ENCODE results near the gene CCNYL1.

The CCNYL1 gene

DNA sequence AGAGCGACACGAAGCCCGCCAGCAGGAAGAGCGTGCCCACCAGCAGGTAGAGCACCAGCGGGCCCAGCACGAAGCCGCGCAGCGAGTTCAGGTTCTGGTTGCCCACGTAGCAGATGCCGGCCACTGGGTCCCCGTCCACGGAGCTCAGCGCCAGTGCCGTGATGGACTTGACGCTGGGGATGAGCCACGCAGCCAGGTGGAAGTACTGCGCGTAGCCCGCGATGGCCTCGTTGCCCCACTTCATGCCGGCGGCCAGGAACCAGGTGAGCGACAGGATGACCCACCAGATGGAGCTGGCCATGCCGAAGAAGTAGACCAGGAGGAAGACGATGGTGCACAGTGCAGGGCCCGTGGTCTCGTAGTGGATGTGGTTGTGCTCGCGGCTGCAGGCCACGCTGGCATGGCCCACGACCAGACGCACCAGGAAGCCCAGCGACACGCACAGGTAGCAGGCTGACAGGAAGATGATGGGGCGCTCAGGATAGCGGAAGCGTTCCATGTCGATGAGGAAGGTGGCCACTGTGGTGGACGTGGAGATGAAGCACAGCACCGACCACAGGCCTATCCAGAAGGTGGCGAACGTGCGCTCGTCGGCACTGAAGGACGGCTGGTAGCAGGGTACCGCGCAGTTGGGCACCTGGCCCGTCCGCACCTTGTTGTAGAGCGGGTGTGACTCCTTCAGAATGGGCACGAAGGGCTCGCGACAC is 56.2 kb downstream of the CCNYL1 start:
- peak; percentile 33 for DNase-seq

DNA sequence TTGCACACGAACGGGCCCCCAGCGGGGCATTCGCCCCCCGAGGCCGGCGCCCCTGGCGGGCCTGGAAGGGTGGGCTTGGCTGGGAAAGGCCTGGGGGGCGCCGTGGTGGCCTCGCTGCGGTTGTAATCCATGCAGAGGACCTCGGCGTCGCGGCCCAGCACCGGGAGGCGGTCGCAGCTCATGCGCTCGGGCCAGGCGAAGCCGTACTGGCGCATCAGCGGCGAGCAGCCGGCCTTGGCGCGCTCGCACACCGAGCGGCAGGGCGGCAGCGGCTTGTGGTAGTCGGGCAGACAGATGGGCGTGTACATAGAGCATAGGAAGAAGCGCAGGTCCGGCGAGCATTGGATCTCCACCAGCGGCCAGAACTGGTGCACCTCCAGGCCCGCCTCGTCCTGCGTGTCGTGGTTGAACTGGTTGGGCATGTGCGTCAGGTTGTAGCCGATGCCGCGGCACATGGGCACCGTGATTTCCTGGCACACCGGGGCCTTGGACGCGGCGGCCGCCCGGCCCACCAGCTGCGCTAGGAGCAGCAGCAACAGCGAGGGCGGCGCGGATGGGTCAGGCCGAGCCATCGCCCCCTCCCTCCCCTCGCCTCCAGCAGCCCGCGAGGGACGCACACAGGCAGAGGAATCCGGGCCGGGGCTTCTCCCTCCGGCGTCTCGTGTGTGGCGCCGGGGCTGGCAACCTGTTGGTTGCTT is 56.9 kb downstream of the CCNYL1 start:
- peak; percentile 39 for DNase-seq

DNA sequence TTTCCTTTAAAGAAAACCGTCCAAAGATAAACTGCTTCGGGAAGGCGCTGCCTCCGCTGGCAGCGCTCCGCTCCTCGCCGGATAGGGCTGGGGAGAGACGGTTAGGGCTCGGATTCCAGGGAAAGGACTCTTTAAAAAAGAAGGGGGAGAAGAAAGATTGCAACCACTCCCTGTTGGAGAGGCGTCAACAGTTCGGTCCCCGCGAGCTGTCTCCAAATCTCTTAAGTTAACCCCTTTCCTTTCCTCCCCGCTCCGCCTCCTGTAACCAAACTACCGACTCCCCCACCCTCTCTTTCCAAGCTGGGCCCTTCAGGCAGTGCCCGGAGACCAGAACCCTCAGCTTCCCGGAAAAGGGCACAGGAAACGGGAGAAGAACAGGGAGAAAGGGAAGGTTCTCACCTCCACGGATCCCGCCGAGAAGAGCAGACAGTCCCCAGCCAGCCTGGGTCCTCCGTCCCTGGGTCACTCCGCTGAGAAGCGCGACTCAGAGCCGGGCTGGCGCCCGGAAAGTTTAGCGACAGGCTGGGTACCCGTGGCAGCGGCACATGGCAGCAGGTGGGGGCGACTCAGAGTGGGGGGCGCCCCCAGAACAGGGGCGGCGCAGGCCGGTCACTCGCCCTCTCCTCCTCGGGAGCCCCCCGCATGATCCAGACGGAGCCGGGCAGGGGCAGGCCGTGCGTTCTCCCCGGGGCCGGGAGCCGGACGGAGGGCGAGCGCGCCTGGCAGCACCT is 57.6 kb downstream of the CCNYL1 start:
- DNase-seq = peak; percentile 22

DNA sequence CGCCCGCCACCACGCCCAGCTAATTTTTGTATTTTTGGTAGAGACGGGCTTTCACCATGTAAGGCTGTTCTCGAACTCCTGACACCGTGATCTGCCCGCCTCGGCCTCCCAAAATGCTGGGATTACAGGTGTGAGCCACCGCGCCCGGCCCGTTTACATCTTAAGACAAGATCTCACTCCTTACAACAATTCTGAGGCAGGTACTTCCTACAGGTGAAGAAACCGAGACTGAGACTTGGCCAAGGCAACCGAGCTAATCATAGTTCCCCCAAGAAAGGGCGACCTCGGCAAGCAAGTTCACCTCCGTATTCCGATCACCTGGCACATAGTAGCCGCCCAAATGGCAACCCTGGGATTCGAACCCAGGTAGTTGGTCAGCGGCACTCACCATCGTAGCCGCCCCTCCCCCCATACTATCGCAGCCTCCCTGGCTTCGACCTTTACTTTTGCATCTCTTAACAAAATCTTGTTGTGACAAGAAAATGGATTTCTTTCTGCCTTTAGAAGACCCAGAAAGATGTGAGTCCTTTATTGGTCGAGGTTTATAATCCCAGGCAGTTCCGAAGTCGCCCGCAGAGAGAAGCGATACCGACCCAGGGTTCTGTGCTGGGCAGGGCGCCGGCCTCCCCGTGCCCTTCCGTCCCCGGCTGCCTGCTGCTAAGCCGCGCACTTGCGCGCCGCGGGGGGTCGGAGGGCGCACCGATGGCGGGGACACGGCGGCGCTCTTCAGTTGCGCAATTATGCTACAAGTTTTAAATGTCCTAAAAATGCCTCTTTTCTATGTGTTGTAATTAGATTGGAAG is 59.4 kb downstream of the CCNYL1 start:
- no peak for DNase-seq

DNA sequence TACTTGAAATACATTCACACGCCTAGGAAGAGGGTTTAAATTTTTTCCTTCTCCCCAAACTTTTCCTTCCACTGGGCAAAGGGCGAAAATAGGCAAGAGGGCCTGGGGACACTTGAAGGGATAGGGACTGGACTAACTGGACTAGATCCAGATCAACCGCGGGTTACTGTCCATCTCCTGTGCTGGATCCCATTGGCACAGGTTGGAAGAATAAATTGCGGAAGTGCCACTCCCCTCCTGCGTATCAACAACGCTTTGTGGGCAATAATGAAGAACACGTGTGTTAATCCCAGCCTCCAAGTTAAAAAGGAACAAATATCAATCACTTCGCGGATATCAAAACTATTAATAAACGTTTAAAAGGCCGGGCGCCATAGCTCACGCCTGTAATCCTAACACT is 60.0 kb downstream of the CCNYL1 start:
- DNase-seq = no peak

DNA sequence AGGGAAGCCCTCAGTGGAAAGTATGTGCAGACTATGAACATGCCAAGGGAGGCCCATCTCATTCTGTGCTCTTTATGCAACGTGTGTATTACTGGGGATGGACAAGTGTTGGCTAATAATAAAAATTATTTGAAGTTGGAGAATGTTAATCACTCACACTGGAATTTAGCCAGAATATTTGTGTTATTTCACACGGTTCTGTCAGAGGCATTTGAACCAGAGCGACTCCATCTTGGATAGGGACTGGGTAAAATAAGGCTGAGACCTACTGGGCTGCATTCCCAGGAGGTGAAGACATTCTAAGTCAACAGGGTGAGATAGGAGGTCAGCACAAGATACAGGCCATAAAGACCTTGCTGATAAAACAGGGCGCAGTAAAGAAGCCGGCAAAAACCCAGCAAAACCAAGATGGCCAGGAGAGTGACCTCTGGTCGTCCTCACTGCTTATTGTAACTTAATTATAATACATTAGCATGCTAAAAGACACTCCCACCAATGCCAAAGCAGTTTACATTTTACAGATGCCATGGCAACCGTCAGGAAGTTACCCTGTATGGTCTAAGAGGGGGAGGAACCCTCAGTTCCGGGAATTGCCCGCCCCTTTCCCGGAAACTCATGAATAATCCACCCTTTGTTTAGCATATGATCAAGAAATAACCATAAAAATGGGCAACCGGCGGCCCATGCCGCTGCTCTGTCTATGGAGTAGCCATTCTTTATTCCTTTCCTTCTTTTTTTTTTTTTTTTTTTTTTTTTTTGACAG is 60.8 kb downstream of the CCNYL1 start:
- DNase-seq = no peak

DNA sequence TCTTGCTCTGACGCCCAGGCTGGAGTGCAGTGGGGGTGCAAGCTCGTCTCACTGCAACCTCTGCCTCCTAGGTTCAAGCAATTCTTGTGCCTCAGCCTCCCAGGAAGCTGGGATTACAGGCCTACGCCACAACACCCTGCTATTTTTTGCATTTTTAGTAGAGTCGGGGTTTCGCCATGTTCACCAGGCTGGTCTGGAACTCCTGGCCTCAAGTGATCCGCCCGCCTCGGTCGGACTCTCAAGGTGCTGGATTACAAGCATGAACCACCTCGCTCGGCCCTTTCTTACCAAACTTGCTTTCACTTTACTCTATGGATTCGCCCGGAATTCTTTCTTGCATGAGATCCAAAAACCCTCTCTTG is 61.4 kb downstream of the CCNYL1 start:
- no peak for DNase-seq

DNA sequence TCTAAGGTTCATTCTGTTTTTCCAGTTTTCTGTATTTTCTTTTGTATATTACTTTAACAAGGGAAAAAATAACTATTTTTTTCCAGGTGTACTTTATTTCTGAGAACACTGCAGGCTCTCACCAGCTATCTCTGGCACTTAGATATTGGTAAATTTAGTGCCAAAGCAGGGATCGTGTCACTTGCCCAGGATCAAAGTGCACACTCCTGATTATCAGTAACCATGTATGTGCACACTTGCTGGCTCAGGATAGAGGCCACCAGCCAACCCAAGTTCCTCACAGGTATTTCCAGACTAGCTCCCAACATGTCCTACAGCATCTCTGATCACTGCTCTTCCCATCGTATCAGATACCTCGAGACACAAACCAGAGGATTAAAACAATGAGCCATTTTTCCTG is 64.0 kb downstream of the CCNYL1 start:
- no peak for DNase-seq

DNA sequence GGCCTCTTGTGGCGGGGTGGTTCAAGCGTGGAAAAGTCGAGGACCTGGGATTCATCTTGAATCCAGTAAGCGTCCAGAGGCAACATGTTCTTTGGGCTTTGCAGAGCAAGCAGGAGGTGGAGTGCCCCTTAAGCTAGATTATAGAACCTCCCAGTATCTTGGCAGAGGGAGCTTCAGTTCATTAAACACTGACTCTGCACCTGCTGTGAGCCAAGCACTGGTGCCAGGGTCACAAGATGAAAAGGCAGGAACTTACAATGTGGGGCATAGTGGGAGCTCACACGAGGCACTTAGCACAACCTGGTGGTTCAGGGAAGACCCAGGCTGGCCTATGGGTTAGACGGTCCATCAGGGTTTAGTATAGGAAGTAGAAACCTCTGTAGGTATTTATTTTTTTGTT is 65.7 kb downstream of the CCNYL1 start:
- DNase-seq = no peak

DNA sequence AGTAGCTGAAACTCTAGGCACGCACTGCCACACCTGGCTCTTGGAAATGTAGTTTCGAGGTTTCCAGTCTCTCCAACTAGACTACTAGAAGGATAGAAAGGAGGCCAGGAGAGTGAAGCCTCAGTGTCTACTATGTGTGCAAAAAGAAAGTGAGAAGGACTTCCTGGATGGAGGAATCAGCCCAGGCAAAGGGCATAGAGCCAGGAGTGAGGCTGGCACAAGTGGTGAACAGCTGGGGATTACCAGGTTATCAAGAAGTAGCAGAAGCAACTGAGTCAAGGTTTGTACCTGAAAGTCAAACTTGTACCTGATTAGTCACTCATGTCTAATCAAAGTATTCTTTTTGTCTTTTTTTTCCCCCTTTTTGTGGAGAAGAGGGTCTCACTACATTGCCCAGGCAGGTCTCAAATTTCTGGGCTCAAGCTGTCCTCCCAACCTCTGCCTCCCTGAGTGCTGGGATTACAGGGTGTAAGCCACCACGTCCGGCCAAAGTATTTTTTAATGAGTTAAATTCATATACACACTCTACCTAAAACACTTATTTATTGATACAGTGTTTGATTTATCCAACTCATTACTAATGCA is 67.0 kb downstream of the CCNYL1 start:
- no peak for DNase-seq

DNA sequence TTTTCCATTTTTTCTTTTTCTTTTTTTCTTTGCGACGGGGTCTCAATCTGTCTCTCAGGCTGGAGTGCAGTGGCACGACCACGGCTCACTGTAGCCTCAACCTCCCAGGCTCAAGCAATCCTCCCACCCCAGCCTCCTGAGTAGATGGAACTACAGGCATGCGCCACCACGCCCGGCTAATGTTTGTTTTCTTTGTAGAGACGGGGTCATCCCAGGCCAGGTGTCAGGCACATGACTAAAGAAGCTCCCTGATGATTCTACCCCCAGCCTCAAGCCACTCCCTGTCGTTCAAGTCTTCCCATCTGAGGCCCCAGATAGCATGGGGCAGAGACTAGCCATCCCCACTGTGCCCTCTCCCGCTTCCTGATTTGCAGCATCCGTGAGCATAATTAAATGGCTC is 68.1 kb downstream of the CCNYL1 start:
- no peak for DNase-seq

DNA sequence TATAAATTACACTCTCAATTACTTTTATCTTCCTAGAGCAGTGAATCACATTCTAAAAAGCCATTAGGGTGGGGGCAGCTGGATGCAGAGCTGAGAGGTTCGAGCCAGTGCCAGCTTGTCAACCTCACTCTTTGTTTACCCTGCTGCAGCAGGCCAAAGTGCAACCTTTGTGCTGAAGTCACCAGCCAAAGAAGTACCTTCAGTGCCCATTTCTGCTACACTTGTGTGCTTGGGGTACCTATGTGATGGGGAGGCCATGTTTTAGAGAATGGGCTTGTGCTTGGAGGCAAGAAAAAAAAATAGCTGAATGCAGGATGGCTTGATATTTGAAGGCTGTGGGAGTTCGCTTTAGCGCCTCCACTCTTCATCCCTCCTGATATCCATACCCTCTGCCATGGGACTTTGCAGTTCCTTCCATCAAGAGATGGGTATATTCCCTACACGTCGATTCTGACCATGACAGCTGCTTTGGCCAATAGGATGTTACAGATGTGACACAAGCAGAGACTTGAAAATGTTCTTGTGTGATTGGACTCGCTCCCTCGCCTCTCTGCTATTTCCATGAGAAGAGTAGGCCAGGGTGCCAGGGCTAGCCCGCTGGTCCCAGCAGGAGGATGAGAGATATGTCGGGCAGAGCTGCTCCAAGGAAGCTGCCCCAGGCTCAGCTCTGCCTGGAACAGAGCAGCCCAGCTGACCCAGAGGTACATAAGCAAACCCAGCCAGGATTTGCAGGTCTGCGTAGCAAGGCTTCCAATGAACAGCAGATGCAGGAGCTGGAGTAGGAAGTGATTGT is 71.0 kb downstream of the CCNYL1 start:
- no peak for DNase-seq

DNA sequence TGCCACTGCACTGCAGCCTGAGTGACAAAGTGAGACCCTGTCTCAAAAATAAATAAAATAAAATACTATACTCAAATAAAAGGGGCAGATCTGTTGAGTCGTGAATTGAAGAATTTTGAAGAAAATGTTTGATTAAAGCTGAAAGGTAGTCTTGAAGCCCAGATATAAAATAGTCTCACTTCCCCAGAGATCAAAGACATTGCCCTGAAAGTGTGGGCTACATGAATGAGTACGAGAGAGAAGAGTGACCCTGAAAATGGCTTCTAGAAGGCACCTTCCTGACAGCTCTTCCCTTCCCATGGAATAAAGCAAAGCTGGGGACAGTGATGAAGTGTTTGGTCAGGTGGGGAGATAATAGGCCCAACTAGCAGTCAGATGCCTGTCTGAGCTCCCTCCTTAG is 72.1 kb downstream of the CCNYL1 start:
- no peak for DNase-seq

DNA sequence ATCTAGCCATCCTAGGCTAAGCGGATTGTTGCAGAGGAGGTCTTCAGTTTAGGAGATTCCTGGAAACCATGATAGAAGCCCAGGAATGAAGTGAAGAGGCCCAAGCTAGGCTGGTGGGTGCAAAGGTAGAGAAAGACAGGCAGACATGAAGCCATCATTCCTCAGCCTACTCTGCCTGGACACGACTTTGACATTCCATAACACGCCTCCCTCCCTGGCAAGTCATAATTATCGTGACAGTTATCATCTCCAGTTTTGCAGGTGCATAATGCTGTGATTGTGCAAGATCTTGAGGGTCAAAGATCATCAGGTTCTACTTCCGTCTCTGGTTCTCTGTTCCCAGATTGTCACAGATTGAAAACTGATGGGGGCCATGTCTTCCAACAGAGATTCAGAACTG is 73.5 kb downstream of the CCNYL1 start:
- DNase-seq = no peak

DNA sequence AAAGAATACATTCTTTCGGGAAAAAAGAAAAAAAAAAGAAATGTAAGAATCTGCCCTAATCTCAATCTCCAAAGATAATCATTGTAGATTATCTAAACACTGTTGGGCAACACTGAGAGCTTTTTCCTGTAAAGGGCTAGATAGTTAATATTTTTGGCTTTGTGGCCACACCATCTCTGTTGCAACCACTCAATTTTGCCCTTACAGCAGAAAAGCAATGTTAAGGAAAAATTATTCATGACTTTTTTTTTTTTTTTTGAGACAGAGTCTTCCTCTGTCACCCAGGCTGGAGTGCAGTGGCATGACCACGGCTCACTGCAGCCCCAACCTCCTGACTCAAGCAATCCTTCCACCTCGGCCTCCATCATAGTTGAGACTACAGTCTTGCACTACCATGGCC is 75.6 kb downstream of the CCNYL1 start:
- DNase-seq = no peak

DNA sequence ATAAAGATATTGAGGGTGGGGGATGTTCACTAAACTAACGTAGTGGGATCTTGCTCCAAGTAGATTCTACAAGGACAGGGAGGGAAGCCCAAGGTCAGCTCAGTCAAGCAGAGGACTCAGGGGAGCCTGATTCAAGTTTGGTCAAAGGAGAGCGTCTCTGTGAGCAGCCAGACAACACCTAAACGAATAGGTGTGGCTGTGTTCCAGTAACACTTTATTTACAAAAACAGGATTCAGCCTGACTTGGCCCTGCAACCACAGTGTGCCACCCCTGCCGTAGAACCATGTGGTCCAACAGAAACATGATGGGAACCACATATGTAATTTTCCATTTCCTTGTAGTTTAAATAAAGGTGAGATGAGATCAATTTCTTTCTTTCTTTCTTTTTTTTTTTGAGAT is 76.4 kb downstream of the CCNYL1 start:
- no peak for DNase-seq

DNA sequence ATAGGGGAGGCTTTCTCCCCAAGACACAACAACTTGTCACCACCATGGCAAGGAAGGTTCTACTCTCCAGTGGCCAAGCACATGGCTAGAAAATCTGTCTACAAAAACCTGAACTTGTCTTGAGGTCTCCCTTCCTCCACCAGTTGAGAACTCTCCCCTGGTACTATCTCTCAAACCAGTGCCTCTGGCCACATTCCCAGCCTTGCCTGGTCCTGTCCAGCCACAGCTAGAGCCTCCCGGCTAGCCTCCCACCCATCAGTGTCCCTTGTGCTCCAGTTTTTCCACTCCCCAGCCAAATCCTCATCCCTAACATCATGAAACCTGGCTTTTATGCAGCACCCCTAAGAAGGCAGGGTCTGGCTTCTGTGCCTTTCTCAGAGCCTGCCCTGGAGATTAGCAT is 79.5 kb downstream of the CCNYL1 start:
- no peak for DNase-seq

DNA sequence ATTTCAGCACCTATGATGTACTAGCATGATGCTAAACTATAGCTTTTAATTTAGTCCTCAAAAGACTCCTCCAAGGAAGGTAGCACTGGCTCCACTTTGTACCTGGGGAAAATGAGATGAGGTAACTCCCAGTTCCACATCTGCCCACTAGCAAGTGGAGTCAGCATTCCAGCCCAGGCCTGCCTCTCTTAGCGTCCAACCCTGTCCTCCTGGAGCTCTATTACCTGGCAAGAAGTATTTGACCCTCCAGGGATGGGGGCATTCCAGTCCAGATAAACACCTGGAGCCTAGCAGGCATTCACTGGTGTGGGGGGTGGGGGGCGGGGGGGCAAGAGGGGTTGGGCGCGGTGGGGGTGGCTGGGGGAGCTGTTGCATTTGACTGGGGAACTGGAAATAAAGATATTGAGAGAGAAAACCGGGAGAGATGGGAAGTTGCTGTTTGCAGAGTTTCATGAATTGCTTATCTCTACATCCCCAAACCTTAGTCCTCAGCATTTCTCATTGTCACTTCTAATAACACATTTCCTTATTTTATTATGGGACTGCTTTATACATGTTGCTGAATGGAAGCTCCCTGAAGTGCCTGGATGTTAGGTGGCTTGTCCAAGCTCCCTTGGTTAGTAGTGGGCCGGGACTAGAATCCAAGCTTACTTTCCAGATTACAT is 80.3 kb downstream of the CCNYL1 start:
- DNase-seq = no peak

DNA sequence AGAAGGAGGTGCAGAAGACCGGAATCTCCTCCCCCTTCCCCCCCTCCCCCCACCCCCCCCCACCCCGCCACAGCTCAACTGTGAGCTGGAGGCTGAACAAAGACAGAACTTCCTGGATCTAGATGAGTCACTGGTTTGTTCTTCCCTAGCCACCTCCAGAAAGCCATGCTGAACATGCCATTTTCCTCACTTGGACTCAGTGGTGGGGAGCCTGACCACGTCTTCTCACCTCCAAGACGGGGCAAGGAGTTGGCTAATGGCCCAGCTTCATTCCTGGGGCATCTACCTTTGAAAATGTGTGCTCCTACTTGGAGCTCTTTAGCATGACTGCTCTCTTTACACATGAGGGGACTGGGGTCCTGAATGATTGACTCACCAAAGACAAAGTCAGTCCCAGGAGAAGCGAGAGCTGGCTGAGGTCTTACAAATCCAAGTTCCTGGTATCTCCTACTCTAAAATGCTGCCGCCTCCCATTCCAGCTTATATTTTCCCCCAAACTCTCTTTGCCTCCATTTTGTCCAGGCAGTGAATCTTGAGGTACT is 80.9 kb downstream of the CCNYL1 start:
- DNase-seq = no peak

DNA sequence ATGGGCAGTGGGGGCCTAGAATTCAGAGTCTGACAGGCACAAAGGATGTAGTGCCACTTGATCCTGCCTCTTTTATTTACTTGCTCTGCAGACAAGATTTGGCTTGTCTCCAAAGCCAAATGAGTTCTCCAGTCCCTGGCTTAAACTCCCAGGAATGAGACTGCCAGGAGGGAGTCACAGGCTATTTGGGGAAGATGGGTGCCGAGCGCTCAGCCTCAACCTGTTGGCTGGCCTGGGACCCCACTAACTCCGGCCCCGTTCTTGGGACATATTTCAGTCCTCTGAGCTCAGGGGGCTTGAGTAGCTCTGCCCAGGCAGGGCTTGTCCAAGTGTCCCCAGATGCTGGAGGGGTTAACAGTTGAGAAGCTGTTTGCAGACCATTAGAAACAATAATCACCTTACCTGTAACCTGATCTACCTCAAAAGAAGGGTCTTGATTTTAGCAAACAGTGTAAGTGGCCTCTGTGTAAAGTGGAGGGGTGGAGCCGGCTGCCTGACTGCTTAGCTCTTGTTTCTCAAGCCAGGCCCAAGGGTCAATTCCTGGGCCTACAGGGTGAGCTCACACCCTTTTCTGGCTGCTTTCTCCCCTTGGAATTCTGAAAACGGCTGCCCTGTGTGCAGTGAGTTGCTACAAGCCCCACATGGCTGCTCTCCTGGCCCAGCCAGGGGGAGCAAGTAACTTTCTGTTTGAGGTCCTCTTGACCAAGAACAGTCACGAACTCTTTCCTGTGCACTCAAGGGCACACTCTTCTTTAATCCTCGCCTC is 85.3 kb downstream of the CCNYL1 start:
- peak; percentile 94 for DNase-seq

Data from NCI-H748 treated with DMSO at 0.1 percent for 48 hours (cell line).